Activated naive CD8-positive, alpha-beta T cell (primary cell): ENCODE measurements around the gene SLC35C1.

Source experiments
- H3K27ac Mint-ChIP-seq: one replicate; pipeline ENCODE4 v1.8.0; 2021; ENCODE audit warnings: mixed read lengths
- H3K27me3 Mint-ChIP-seq: one replicate; pipeline ENCODE4 v1.8.0; 2021; ENCODE audit warnings: mixed read lengths
- H3K36me3 Mint-ChIP-seq: one replicate; pipeline ENCODE4 v1.8.0; 2021; ENCODE audit warnings: mixed read lengths
- H3K4me1 Mint-ChIP-seq: one replicate; pipeline ENCODE4 v1.8.0; 2021; ENCODE audit warnings: low read depth, mixed read lengths
- H3K4me3 Mint-ChIP-seq: one replicate; pipeline ENCODE4 v1.8.0; 2021; ENCODE audit warnings: mild to moderate bottlenecking, mixed read lengths
- H3K9me3 Mint-ChIP-seq: one replicate; pipeline ENCODE4 v1.8.0; 2021; ENCODE audit warnings: low read depth, mixed read lengths

Gene SLC35C1

DNA sequence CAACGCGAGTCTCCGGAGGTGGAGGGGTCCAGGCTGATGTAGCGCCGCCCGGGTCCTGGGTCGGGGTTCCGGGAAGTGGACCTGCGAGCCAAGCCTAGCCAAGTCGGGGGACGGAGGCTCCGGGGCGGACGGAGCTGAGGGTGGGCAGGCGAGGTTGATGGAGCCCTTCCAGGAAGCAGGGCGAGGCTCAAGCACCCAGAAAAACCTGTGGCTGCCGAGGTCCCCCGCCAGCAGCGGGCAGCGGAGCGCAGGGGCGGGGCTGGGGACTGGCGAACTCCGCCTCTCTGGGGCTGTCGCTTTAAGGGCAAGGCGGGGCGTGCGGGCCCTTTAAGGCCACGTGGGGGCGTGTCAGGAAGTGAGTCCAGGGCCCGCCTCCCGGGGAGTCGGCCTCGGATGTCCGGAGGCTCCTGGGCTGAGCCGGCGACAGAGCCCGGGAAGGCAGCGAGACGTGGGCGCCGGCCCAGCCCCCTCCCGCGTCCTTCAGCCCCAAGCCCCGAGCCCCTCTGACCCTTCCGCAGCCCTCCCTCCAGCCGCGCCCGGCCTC lies at the start of gene SLC35C1:
Gene SLC35C1, plus strand, starts transcription at position 389 of the 544 bp plus-strand sequence. CDS start 653 bp downstream, outside the sequence.
- peak within 1 kb of the TSS; percentile 92 for H3K27ac Mint-ChIP-seq
- H3K27me3 Mint-ChIP-seq: no peaks in the 10 kb centered on the region
- peak within 1 kb of the TSS; percentile 95 for H3K4me3 Mint-ChIP-seq
- peaks cover 40% of the 10 kb centered on the region for H3K4me1 Mint-ChIP-seq
- H3K36me3 Mint-ChIP-seq: no peaks in the 10 kb centered on the region
- no peaks in the 10 kb centered on the region for H3K9me3 Mint-ChIP-seq

DNA sequence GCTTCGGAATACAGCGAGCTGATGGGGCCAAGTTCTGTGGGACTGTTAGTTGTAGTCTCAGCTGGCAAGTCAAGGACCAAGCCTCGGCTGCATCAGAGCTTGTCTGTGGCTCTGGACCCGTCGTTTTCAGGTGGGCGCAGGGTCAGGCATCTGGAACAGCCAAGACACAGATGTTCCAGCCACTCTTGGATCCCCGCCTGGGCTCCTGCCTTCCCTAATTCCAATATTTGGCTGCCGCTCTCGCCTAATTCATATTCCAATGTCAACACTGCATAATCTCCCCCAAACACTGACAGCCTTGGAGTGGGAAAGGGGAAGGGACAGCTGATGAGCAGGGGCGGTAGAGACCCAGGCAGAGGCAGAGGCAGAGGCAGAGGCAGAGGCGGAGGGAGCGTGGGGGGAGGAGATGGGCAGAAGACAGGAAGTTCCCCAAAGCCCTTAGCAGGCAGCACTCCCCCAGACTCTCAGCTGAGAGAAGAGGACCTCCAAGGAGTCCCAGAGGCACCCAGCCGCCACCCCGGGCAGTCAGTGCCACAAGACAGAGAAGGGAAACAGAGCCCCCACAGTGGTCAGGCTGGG lies 49.6 kb upstream of the SLC35C1 start:
- H3K27me3 Mint-ChIP-seq: peaks cover 14% of the 10 kb centered on the region
- H3K9me3 Mint-ChIP-seq: no peaks in the 10 kb centered on the region
- H3K4me1 Mint-ChIP-seq: no peaks in the 10 kb centered on the region
- no peak overlapping the region for H3K27ac Mint-ChIP-seq
- H3K36me3 Mint-ChIP-seq: no peaks in the 10 kb centered on the region
- no peak overlapping the region for H3K4me3 Mint-ChIP-seq

DNA sequence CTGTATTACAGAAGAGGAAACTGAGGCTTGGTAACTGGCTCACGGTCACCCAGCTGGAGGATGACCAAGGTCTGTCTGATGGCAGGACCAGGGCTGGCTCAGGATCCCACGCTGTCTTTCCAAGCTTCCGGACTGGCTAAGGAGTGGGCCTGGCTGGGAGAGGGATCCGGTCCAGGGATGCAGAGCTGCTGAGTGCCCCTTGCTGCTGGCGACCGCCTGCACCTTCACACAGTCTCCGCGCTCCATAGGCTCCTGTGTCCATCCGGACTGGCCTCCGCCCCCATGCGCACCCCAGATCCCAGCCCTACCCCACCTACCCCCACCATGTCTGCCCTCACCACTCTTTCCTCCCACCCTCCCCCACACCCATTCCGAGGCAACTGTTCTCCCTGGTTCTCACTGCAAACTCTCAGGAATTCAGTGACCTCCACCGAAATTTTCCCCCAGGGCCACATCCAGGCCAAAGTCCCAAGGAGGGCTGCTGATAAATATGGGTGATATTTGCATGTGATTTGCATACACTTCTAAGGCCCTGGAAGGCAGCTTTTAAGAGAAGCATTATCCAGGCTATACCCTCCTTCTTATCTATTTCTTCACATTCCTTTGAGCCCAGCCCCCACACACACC lies 48.5 kb upstream of the SLC35C1 start:
- H3K4me1 Mint-ChIP-seq: no peaks in the 10 kb centered on the region
- H3K36me3 Mint-ChIP-seq: no peaks in the 10 kb centered on the region
- no peaks in the 10 kb centered on the region for H3K9me3 Mint-ChIP-seq
- no peak overlapping the region for H3K4me3 Mint-ChIP-seq
- peaks cover 14% of the 10 kb centered on the region for H3K27me3 Mint-ChIP-seq
- no peak overlapping the region for H3K27ac Mint-ChIP-seq

GRCh38 chr11:45757672-45758071 lies 47.3 kb upstream of the SLC35C1 start:
- H3K27me3 Mint-ChIP-seq: peaks cover 12% of the 10 kb centered on the region
- H3K36me3 Mint-ChIP-seq: no peaks in the 10 kb centered on the region
- H3K4me3 Mint-ChIP-seq: no peak overlapping the region
- H3K9me3 Mint-ChIP-seq: no peaks in the 10 kb centered on the region
- no peaks in the 10 kb centered on the region for H3K4me1 Mint-ChIP-seq
- no peak overlapping the region for H3K27ac Mint-ChIP-seq

- no peaks in the 10 kb centered on the region for H3K4me1 Mint-ChIP-seq
- H3K27me3 Mint-ChIP-seq: peaks cover 4% of the 10 kb centered on the region
- H3K4me3 Mint-ChIP-seq: no peak overlapping the region
- H3K27ac Mint-ChIP-seq: no peak overlapping the region
- H3K9me3 Mint-ChIP-seq: no peaks in the 10 kb centered on the region
- no peaks in the 10 kb centered on the region for H3K36me3 Mint-ChIP-seq
These were observed 43.3 kb upstream of the SLC35C1 start for GRCh38 chr11:45761659-45762058.

DNA sequence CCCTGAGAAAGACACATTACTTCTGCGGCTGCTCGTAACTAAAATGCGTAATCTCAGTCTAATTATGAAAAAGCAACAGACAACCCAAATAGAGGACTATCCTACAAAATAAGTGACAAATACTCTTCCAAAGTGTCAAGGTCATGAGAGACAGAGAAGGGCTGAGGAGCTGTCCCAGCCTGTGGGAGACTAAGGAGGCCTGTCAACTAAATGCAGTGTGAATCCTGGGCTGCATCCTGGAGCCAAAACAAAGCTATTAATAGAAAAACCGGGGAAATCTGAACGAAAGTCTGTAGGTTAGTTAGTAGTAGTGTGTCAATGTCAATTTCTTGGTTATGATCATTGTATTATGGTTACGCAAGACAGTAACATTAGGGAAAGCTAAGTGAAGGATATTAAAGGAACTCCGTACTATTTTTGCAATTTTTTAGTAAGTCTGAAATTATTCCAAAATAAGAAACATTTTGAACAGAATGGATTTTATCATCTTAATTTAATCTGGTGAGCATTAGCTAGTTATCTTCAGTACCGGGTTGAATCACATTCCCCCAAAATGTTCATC lies 39.8 kb upstream of the SLC35C1 start:
- no peaks in the 10 kb centered on the region for H3K36me3 Mint-ChIP-seq
- no peak overlapping the region for H3K27ac Mint-ChIP-seq
- no peaks in the 10 kb centered on the region for H3K4me1 Mint-ChIP-seq
- no peaks in the 10 kb centered on the region for H3K27me3 Mint-ChIP-seq
- no peaks in the 10 kb centered on the region for H3K9me3 Mint-ChIP-seq
- no peak overlapping the region for H3K4me3 Mint-ChIP-seq

GRCh38 chr11:45765836-45766235 lies 39.1 kb upstream of the SLC35C1 start:
- Mint-ChIP-seq H3K4me1 (peaks cover under 1% of the 10 kb centered on the region), H3K27ac (no peak overlapping the region), H3K36me3 (no peaks in the 10 kb centered on the region), H3K27me3 (no peaks in the 10 kb centered on the region), H3K4me3 (no peak overlapping the region), H3K9me3 (no peaks in the 10 kb centered on the region)

- no peaks in the 10 kb centered on the region for H3K36me3 Mint-ChIP-seq
- no peaks in the 10 kb centered on the region for H3K9me3 Mint-ChIP-seq
- H3K27me3 Mint-ChIP-seq: no peaks in the 10 kb centered on the region
- H3K4me3 Mint-ChIP-seq: no peak overlapping the region
- H3K27ac Mint-ChIP-seq: no peak overlapping the region
- H3K4me1 Mint-ChIP-seq: peaks cover 6% of the 10 kb centered on the region
These were observed 38.5 kb upstream of the SLC35C1 start for GRCh38 chr11:45766469-45766868.

DNA sequence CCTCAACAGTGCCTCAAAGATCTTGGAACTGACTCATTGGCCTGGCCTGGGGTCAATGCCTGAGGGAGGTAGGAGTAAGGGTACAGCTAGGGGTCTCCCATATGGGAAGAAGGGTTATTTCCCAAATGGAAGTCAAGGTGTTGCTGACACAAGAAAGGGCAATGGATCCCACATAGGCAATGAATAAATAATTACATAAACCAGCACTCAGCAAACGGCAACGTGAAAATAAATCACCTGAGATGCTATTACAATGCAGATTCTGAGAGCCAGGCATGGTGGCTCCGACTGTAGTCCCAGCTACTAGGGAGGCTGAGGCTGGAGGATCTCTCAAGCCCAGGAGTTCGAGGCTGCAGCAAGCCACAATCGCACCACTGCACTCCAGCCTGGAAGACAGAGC lies 36.5 kb upstream of the SLC35C1 start:
- H3K27ac Mint-ChIP-seq: no peak overlapping the region
- no peak overlapping the region for H3K4me3 Mint-ChIP-seq
- no peaks in the 10 kb centered on the region for H3K36me3 Mint-ChIP-seq
- no peaks in the 10 kb centered on the region for H3K9me3 Mint-ChIP-seq
- no peaks in the 10 kb centered on the region for H3K27me3 Mint-ChIP-seq
- H3K4me1 Mint-ChIP-seq: peaks cover 18% of the 10 kb centered on the region

DNA sequence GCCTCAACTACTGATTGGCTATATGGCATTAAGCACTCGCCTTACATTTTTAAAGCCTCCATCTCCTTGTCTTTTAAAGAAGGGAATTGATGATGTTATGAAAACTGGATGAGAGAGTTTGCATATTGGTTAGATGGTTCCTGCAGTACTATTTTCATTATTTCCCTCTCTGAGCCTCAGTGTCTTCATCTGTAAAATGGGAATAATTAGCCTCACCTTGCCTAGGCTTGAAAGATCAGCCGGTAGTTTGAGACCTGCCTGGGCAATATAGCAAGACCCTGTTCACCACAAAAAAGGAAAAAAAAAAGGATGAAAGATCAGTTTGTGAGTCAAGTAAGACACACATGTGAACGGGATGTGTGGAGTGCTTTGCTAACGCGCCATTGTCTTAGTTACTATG lies 35.0 kb upstream of the SLC35C1 start:
- H3K9me3 Mint-ChIP-seq: no peaks in the 10 kb centered on the region
- H3K4me1 Mint-ChIP-seq: peaks cover 18% of the 10 kb centered on the region
- H3K36me3 Mint-ChIP-seq: no peaks in the 10 kb centered on the region
- H3K27ac Mint-ChIP-seq: no peak overlapping the region
- no peaks in the 10 kb centered on the region for H3K27me3 Mint-ChIP-seq
- H3K4me3 Mint-ChIP-seq: no peak overlapping the region

DNA sequence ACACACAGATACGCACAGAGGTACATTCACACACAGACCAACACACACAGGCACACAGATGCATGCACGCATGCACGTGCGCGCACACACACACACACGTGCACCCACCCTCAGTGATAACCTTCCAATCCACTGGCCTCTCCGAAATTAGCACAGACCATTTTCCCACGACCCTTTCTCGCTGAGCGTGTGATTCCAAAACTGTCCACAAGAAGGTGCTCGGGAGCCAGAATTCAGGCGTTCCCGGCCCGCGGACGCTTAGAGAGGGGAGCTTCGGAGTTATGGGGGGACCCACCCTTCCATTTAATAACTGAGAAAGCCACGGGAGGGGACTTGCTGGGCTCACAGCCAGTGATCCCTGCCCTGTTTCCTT lies 33.8 kb upstream of the SLC35C1 start:
- Mint-ChIP-seq H3K9me3 (no peaks in the 10 kb centered on the region), H3K36me3 (no peaks in the 10 kb centered on the region)

DNA sequence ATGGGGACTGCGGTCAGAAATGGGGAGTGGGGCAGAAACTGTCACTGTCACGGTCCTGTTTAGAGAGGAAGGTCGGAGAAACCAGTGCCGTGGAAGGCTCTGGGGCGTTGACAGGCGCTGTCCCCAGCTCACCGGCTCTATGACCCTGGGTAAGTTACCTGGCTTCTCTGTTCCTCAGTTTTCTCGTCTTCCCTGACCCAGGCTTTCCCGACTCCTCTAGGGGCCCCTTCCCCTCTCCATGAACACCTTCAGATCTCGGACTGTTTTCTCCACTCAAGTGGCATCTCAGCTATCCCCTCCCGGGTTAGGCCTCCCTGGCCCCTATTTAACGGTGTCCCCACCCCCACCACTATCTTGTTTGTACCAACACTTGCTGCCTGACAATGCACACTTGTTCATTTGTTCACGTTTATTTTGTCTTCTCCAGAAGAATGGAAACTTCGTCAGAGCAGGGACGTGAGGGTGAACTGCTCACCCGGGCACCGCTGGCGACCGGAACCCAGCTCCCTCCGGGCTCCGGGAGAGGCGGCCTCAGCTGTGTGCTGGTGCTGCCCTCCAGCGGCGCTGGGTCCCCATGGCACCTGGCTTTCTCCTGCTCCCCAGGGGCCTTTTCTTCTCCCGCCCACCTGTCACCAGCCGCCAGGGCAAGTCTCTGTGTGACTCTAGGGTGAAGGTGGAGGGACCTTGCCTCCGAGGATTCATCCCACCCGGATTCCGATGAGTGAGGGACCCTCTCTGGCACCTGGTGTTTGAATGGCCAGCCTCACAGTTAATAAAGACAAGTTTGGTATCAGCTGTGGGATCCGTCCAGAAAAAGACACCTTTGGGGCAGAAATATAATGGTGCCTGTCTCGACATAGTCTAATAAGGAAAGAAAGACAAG lies 33.1 kb upstream of the SLC35C1 start:
- Mint-ChIP-seq H3K36me3 (no peaks in the 10 kb centered on the region), H3K27me3 (no peaks in the 10 kb centered on the region), H3K4me3 (peak overlapping the region; percentile 93), H3K9me3 (no peaks in the 10 kb centered on the region), H3K27ac (no peak overlapping the region), H3K4me1 (peaks cover 18% of the 10 kb centered on the region)

More for the DNA sequence above, 33.8 kb upstream of the SLC35C1 start:
- peak overlapping the region; percentile 93 for H3K4me3 Mint-ChIP-seq
- H3K27ac Mint-ChIP-seq: no peak overlapping the region
- no peaks in the 10 kb centered on the region for H3K27me3 Mint-ChIP-seq
- peaks cover 18% of the 10 kb centered on the region for H3K4me1 Mint-ChIP-seq

GRCh38 chr11:45772449-45772774 lies 32.5 kb upstream of the SLC35C1 start:
- Mint-ChIP-seq H3K36me3 (no peaks in the 10 kb centered on the region), H3K4me1 (peaks cover 18% of the 10 kb centered on the region), H3K27me3 (no peaks in the 10 kb centered on the region), H3K9me3 (no peaks in the 10 kb centered on the region), H3K27ac (no peak overlapping the region), H3K4me3 (peak overlapping the region; percentile 93)

GRCh38 chr11:45772986-45773785 lies 31.8 kb upstream of the SLC35C1 start:
- H3K36me3 Mint-ChIP-seq: no peaks in the 10 kb centered on the region
- peaks cover 18% of the 10 kb centered on the region for H3K4me1 Mint-ChIP-seq
- no peaks in the 10 kb centered on the region for H3K27me3 Mint-ChIP-seq
- no peaks in the 10 kb centered on the region for H3K9me3 Mint-ChIP-seq
- no peak overlapping the region for H3K4me3 Mint-ChIP-seq
- H3K27ac Mint-ChIP-seq: no peak overlapping the region
